IgD-negative memory B cell (primary cell): ENCODE results near the gene TWF2. TPM values are rescaled to one million over a fixed set of nuclear protein-coding genes. Genes with fewer than 3 reads are reported as not detected.

Experiments used
- H3K27ac Mint-ChIP-seq, 3 donors: one replicate each; pipeline ENCODE4 v1.8.0; 2020 to 2022; ENCODE audit warnings: mild to moderate bottlenecking in 3 of 3, mixed read lengths in 3 of 3, moderate library complexity in 1 of 3
- H3K27me3 Mint-ChIP-seq: one replicate; pipeline ENCODE4 v1.8.0; 2021; ENCODE audit warnings: mixed read lengths
- H3K36me3 Mint-ChIP-seq: one replicate; pipeline ENCODE4 v1.8.0; 2020; ENCODE audit warnings: mild to moderate bottlenecking, mixed read lengths
- H3K4me1 Mint-ChIP-seq, 3 donors: one replicate each; pipeline ENCODE4 v1.8.0; 2020 to 2022; ENCODE audit warnings: mixed read lengths in 3 of 3, mild to moderate bottlenecking in 1 of 3
- H3K4me3 Mint-ChIP-seq, 4 donors: one replicate each; pipeline ENCODE4 v1.8.0; 2020 to 2022; ENCODE audit warnings: mild to moderate bottlenecking in 4 of 4, mixed read lengths in 4 of 4, moderate library complexity in 3 of 4
- H3K9me3 Mint-ChIP-seq, 3 donors: one replicate each; pipeline ENCODE4 v1.8.0; 2020 to 2021; ENCODE audit warnings: mixed read lengths in 3 of 3, mild to moderate bottlenecking in 1 of 3
- polyA plus RNA-seq: library from polyadenylated mRNA; unstranded; fragments of 300-500 nt; fragmentation: Illumina TruSeq; gene quantifications from one replicate; pipeline ENCODE4 v1.2.3, GENCODE V29; 2021

Gene TWF2
- polyA plus RNA-seq, 1 donor from 2014 or later: 108 TPM

- H3K9me3 Mint-ChIP-seq: no peaks in the 10 kb centered on the region
- H3K36me3 Mint-ChIP-seq: no peaks in the 10 kb centered on the region
- H3K27ac Mint-ChIP-seq: peak overlapping the region in 2 of 3 donors; percentile 12 to 86
- peaks cover 26 to 36% (median 28%) of the 10 kb centered on the region in 3 donors for H3K4me1 Mint-ChIP-seq
- no peaks in the 10 kb centered on the region for H3K27me3 Mint-ChIP-seq
- H3K4me3 Mint-ChIP-seq: peak overlapping the region in 1 of 4 donors; percentile 84
Measured at GRCh38 chr3:52216585-52217408, 22.2 kb downstream of the TWF2 start.

- Mint-ChIP-seq H3K36me3 (no peaks in the 10 kb centered on the region), H3K27me3 (no peaks in the 10 kb centered on the region), H3K27ac (no peak overlapping the region), H3K4me1 (peaks cover 22 to 30% (median 26%) of the 10 kb centered on the region in 3 donors), H3K4me3 (no peak overlapping the region), H3K9me3 (no peaks in the 10 kb centered on the region)
Measured at GRCh38 chr3:52215351-52215750, 23.6 kb downstream of the TWF2 start.

- Mint-ChIP-seq H3K27me3 (no peaks in the 10 kb centered on the region), H3K36me3 (no peaks in the 10 kb centered on the region), H3K27ac (peak overlapping the region in 2 of 3 donors; percentile 20 to 86), H3K9me3 (no peaks in the 10 kb centered on the region), H3K4me1 (peaks cover 17 to 24% (median 23%) of the 10 kb centered on the region in 3 donors), H3K4me3 (no peak overlapping the region)
Measured at GRCh38 chr3:52213901-52214300, 25.1 kb downstream of the TWF2 start.

DNA sequence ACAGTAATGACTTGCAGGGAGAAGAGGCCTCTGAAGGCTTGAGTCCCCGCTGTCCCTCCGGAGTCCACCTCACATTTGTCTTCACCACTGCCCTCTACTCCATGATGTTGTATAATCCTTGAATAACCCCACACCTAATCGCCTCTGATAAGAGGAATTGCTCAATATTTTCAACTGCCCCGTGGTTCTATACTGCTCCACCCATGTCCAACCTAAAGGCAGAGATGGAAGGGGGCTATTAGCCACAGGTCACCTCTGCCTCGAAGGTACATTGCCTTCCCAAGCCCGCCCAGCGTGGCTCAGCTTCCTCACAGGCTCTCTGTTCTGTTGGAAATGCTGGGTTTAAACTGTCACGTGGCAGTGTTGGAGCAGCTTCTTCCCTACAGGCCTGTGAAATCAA, 26.0 kb downstream of the TWF2 start:
- no peaks in the 10 kb centered on the region for H3K9me3 Mint-ChIP-seq
- H3K36me3 Mint-ChIP-seq: no peaks in the 10 kb centered on the region
- H3K27me3 Mint-ChIP-seq: no peaks in the 10 kb centered on the region
- peak overlapping the region in 1 of 4 donors; percentile 54 for H3K4me3 Mint-ChIP-seq
- H3K27ac Mint-ChIP-seq: no peak overlapping the region
- H3K4me1 Mint-ChIP-seq: peaks cover 12 to 20% (median 15%) of the 10 kb centered on the region in 3 donors

DNA sequence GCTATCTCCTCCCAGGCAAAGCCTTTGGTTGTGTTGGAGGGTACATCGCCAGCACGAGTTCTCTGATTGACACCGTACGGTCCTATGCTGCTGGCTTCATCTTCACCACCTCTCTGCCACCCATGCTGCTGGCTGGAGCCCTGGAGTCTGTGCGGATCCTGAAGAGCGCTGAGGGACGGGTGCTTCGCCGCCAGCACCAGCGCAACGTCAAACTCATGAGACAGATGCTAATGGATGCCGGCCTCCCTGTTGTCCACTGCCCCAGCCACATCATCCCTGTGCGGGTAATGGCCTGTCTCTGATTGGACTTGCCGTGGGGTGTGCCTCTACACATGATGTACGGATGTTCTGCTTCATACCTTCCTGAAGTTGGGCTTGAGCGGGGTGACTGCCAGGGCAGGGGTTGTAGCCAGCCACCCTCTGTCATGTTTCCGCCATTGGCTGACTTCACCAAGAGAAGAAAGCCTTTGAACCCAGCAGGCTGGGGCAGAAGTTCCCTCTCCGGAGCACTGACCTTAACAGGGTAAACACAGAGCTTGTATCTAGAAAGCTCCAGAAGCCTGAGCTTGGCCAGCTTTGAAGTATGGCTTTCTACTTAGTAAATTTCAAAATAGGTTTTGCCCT, 27.6 kb downstream of the TWF2 start:
- Mint-ChIP-seq H3K9me3 (no peaks in the 10 kb centered on the region), H3K27me3 (no peaks in the 10 kb centered on the region), H3K4me1 (peaks cover 0 to 9% (median 2%) of the 10 kb centered on the region in 3 donors), H3K27ac (no peak overlapping the region), H3K36me3 (peaks cover 2% of the 10 kb centered on the region), H3K4me3 (no peak overlapping the region)

DNA sequence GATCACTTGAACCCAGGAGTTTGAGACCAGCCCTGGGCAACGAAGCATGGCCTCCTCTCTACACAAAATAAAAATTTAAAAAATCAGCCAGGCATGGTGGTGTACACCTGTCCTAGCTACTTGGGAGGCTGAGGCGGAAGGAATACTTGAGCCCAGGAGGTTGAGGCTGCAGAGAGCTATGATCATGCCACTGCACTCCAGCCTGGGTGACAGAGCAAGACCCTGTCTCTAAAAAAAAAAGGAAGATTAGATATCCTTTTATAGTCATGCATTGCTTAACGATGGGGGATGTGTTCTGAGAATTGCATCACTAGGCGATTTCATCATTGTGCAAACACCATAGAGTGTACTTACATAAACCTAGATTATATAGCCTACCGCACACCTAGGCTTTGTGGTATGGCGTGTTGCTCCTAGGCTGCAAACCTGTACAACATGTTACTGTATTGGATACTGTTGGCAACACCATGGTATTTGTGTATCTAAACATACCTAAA, 28.4 kb downstream of the TWF2 start:
- Mint-ChIP-seq H3K9me3 (no peaks in the 10 kb centered on the region), H3K4me1 (peaks cover 0 to 6% (median 2%) of the 10 kb centered on the region in 3 donors), H3K4me3 (no peak overlapping the region), H3K36me3 (peaks cover 2% of the 10 kb centered on the region), H3K27me3 (no peaks in the 10 kb centered on the region), H3K27ac (no peak overlapping the region)

- Mint-ChIP-seq H3K9me3 (no peaks in the 10 kb centered on the region), H3K4me3 (no peak overlapping the region), H3K27me3 (no peaks in the 10 kb centered on the region), H3K4me1 (peaks cover 0 to 4% (median 0%) of the 10 kb centered on the region in 3 donors), H3K27ac (peak overlapping the region in 1 of 3 donors; percentile 13), H3K36me3 (peaks cover 2% of the 10 kb centered on the region)
Measured at GRCh38 chr3:52210037-52210436, 28.9 kb downstream of the TWF2 start.

DNA sequence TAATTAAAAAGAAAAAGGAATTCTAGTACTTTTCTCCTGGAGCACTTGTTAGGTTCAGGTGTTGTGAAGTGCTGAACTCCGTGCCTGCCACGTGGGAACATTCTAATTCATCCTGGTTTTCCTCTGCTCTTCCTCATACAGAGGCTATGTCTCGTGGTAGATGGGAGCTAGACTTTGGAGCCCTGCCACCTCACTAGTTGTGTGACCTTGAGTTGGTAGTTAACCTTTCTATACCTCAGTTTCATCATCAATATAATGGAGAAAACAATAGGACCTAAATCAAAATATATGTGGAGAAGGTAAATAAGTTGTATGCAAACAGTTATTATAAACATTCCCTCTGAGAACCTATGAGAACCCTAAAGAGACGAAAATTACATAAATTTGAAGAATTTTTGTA, 30.4 kb downstream of the TWF2 start:
- Mint-ChIP-seq H3K27me3 (no peaks in the 10 kb centered on the region), H3K36me3 (peaks cover 2% of the 10 kb centered on the region), H3K27ac (no peak overlapping the region), H3K9me3 (no peaks in the 10 kb centered on the region), H3K4me3 (no peak overlapping the region), H3K4me1 (peaks cover 0 to 4% (median 0%) of the 10 kb centered on the region in 3 donors)

- Mint-ChIP-seq H3K4me3 (no peak overlapping the region), H3K27me3 (no peaks in the 10 kb centered on the region), H3K4me1 (peaks cover 4 to 11% (median 9%) of the 10 kb centered on the region in 3 donors), H3K27ac (no peak overlapping the region), H3K9me3 (no peaks in the 10 kb centered on the region), H3K36me3 (peaks cover 3% of the 10 kb centered on the region)
Measured at GRCh38 chr3:52205727-52206372, 33.1 kb downstream of the TWF2 start.

DNA sequence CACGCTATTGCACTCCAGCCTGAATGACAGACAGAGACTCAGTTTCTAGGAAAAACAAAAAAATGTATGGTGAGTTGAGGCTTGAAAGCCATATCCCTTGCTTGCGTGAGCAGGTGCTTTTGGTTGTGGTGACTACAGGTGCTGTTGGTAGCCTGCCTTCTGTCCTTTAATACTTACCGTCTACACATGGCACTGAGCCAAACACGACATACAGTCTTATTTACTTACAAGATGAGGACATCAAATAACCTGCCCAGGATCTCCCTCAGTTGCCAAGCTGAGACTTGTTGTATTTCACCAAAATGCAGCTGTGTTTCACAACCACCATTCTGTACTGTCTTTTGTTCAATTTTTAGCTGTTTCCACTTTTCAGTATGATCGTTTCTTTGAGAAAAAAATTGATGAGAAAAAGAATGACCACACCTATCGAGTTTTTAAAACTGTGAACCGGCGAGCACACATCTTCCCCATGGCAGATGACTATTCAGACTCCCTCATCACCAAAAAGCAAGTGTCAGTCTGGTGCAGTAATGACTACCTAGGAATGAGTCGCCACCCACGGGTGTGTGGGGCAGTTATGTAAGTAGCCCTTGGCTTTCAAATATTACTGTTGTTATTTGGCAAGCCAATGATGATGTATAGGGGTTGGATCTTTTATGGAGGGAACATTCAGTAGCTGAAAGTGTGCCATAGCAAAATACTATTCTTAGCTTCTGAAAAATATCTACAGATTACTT, 34.5 kb downstream of the TWF2 start:
- H3K36me3 Mint-ChIP-seq: peaks cover 5% of the 10 kb centered on the region
- H3K27ac Mint-ChIP-seq: peak overlapping the region in 2 of 3 donors; percentile 28 to 61
- H3K9me3 Mint-ChIP-seq: no peaks in the 10 kb centered on the region
- H3K4me3 Mint-ChIP-seq: no peak overlapping the region
- H3K4me1 Mint-ChIP-seq: peaks cover 6 to 14% (median 13%) of the 10 kb centered on the region in 3 donors
- H3K27me3 Mint-ChIP-seq: no peaks in the 10 kb centered on the region

DNA sequence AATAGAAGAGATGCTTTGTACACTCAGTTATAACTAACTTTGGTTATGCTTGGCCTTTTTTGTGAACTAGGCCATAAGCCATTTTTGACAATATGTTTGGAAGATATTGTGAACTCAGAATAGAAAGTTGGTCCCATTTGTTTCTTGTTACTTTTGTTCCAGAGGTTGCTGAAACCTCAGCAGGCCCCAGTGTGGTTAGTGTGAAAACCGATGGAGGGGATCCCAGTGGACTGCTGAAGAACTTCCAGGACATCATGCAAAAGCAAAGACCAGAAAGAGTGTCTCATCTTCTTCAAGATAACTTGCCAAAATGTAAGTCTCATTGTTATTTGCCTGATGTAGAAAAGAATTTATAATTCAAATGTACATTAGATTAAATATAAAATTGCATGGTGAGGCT, 35.3 kb downstream of the TWF2 start:
- Mint-ChIP-seq H3K27ac (peak overlapping the region in 1 of 3 donors; percentile 2), H3K27me3 (no peaks in the 10 kb centered on the region), H3K4me1 (peaks cover 13 to 21% (median 14%) of the 10 kb centered on the region in 3 donors), H3K4me3 (no peak overlapping the region), H3K36me3 (peaks cover 5% of the 10 kb centered on the region), H3K9me3 (no peaks in the 10 kb centered on the region)

DNA sequence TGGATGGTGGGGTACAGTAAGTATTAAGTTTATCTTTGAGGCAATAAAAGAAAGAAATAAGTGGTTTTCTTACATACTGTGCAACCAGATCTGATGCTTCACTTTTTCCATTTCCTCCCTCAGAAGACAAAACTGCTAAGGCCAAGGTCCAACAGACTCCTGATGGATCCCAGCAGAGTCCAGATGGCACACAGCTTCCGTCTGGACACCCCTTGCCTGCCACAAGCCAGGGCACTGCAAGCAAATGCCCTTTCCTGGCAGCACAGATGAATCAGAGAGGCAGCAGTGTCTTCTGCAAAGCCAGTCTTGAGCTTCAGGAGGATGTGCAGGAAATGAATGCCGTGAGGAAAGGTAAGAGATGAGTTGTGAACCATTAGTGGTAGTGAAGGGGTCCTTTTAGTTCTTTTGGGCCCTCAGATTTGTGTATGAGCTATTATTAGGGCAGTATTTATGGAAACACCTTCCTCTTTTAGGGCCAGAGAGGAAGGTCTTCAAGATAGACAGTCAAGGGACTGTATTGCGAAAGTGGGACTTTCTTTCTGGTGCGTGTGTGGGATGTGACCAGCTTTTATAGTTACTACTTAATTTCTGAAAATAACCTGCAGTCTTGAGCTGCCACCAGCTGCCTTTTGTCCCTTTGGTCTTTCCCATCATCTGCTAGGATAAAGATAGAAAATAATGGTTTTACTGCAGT, 36.4 kb downstream of the TWF2 start:
- Mint-ChIP-seq H3K4me3 (peak overlapping the region in 2 of 4 donors; percentile 1 to 58), H3K27me3 (no peaks in the 10 kb centered on the region), H3K36me3 (peaks cover 3% of the 10 kb centered on the region), H3K4me1 (peaks cover 15 to 25% (median 18%) of the 10 kb centered on the region in 3 donors), H3K27ac (peak overlapping the region in 2 of 3 donors; percentile 63 to 78), H3K9me3 (no peaks in the 10 kb centered on the region)

DNA sequence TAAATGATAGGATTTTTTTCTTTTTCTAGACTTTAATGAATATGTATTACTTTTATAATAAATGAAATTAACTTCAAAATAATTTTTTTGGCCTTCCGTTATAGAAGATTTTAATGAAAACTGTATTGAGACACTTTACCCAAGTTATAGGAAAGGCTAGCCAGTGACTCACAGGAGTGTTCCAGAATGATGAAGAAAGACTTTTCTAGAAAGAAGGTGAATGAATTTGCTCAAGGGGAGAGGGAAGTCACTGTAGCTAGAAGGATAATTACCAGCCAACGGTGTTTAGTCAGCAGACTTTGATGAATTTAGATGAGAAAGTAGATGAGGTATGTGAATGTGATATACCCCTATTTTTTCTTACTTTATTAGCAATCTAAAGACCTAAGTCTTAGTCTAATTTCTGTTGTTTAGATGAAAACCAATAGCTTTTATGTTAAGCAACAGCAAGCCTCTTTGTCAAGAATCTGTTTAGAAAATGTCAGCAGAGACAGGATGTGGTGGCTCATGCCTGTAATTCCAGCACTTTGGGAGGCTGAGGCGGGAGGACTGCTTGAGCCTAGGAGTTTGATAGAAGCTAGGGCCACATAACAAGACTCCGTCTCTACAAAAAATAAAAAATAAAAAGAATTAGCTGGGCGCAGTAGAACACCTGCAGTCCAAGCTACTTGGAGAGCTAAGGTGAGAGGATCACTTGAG, 37.8 kb downstream of the TWF2 start:
- peaks cover 14 to 30% (median 22%) of the 10 kb centered on the region in 3 donors for H3K4me1 Mint-ChIP-seq
- H3K36me3 Mint-ChIP-seq: peaks cover 3% of the 10 kb centered on the region
- peak overlapping the region in 1 of 3 donors; percentile 50 for H3K27ac Mint-ChIP-seq
- H3K9me3 Mint-ChIP-seq: no peaks in the 10 kb centered on the region
- peak overlapping the region in 1 of 4 donors; percentile 18 for H3K4me3 Mint-ChIP-seq
- H3K27me3 Mint-ChIP-seq: no peaks in the 10 kb centered on the region
